ENCODE measurements around the gene PABPN1L. TPM values are rescaled to one million over a fixed set of nuclear protein-coding genes. Genes with fewer than 3 reads are reported as not detected.

PABPN1L gene
- total and polyA plus RNA-seq, 2 experiments from 2014 or later: not detected

DNA sequence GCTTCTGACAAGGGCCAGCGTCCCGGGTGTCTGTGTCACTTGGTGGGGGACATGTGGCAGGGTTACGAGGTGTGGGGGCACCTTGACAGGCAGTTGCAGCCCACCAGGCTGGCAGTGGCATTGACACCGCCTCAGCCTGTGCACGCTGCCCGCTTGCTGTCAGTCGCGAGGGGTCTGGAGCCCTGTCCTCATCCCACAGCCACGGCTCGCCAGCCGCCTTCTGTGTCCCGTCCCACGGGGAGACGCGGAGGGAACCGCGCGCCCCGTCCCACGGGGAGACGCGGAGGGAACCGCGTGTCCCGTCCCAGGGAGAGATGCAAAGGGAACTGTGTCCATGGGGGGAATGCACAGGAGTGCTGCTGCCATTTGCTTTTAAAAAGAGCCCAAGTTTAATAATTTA is 3.5 kb downstream of the PABPN1L start:
- H3K9me2 ChIP-seq (ENCODE audit: insufficient read depth): no peaks in the 10 kb centered on the region
- peaks cover under 1% of the 10 kb centered on the region; the same call in 1 of the 2 replicates for H4K20me1 ChIP-seq (replicated peaks; ENCODE audit: insufficient read depth)
- TF ChIP-seq JUNB (IDR thresholded peaks at IDR 0.05; ENCODE audit: unreplicated experiment) (no peak), EZH2 (IDR thresholded peaks at IDR 0.05; ENCODE audit: low read depth, unreplicated experiment) (no peak), NANOG (IDR thresholded peaks at IDR 0.05; ENCODE audit: borderline replicate concordance) (no peak), CREB1 (CRISPR knock-in tag; IDR thresholded peaks at IDR 0.05; ENCODE audit: low read depth) (no peak), STAT1 (IDR thresholded peaks at IDR 0.05; ENCODE audit: unreplicated experiment) (no peak), EZH2phosphoT487 (IDR thresholded peaks at IDR 0.05; ENCODE audit: unreplicated experiment) (no peak), ZNF331 (CRISPR knock-in tag; IDR thresholded peaks at IDR 0.05; ENCODE audit: low read depth) (no peak), ZNF114 (CRISPR knock-in tag; IDR thresholded peaks at IDR 0.05) (no peak), POLR2AphosphoS5 (IDR thresholded peaks at IDR 0.05; ENCODE audit: low read depth) (no peak)
- TF ChIP-seq, protein P1, sequence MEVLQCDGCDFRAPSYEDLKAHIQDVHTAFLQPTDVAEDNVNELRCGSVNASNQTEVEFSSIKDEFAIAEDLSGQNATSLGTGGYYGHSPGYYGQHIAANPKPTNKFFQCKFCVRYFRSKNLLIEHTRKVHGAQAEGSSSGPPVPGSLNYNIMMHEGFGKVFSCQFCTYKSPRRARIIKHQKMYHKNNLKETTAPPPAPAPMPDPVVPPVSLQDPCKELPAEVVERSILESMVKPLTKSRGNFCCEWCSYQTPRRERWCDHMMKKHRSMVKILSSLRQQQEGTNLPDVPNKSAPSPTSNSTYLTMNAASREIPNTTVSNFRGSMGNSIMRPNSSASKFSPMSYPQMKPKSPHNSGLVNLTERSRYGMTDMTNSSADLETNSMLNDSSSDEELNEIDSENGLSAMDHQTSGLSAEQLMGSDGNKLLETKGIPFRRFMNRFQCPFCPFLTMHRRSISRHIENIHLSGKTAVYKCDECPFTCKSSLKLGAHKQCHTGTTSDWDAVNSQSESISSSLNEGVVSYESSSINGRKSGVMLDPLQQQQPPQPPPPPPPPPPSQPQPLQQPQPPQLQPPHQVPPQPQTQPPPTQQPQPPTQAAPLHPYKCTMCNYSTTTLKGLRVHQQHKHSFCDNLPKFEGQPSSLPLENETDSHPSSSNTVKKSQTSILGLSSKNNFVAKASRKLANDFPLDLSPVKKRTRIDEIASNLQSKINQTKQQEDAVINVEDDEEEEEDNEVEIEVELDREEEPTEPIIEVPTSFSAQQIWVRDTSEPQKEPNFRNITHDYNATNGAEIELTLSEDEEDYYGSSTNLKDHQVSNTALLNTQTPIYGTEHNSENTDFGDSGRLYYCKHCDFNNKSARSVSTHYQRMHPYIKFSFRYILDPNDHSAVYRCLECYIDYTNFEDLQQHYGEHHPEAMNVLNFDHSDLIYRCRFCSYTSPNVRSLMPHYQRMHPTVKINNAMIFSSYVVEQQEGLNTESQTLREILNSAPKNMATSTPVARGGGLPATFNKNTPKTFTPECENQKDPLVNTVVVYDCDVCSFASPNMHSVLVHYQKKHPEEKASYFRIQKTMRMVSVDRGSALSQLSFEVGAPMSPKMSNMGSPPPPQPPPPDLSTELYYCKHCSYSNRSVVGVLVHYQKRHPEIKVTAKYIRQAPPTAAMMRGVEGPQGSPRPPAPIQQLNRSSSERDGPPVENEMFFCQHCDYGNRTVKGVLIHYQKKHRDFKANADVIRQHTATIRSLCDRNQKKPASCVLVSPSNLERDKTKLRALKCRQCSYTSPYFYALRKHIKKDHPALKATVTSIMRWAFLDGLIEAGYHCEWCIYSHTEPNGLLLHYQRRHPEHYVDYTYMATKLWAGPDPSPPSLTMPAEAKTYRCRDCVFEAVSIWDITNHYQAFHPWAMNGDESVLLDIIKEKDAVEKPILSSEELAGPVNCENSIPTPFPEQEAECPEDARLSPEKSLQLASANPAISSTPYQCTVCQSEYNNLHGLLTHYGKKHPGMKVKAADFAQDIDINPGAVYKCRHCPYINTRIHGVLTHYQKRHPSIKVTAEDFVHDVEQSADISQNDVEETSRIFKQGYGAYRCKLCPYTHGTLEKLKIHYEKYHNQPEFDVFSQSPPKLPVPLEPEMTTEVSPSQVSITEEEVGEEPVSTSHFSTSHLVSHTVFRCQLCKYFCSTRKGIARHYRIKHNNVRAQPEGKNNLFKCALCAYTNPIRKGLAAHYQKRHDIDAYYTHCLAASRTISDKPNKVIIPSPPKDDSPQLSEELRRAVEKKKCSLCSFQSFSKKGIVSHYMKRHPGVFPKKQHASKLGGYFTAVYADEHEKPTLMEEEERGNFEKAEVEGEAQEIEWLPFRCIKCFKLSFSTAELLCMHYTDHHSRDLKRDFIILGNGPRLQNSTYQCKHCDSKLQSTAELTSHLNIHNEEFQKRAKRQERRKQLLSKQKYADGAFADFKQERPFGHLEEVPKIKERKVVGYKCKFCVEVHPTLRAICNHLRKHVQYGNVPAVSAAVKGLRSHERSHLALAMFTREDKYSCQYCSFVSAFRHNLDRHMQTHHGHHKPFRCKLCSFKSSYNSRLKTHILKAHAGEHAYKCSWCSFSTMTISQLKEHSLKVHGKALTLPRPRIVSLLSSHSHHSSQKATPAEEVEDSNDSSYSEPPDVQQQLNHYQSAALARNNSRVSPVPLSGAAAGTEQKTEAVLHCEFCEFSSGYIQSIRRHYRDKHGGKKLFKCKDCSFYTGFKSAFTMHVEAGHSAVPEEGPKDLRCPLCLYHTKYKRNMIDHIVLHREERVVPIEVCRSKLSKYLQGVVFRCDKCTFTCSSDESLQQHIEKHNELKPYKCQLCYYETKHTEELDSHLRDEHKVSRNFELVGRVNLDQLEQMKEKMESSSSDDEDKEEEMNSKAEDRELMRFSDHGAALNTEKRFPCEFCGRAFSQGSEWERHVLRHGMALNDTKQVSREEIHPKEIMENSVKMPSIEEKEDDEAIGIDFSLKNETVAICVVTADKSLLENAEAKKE (CRISPR knock-in tag; IDR thresholded peaks at IDR 0.05): no peak
- TF ChIP-seq, protein P2, sequence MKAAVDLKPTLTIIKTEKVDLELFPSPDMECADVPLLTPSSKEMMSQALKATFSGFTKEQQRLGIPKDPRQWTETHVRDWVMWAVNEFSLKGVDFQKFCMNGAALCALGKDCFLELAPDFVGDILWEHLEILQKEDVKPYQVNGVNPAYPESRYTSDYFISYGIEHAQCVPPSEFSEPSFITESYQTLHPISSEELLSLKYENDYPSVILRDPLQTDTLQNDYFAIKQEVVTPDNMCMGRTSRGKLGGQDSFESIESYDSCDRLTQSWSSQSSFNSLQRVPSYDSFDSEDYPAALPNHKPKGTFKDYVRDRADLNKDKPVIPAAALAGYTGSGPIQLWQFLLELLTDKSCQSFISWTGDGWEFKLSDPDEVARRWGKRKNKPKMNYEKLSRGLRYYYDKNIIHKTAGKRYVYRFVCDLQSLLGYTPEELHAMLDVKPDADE (IDR thresholded peaks at IDR 0.05): no peak
- TF ChIP-seq, protein P3, sequence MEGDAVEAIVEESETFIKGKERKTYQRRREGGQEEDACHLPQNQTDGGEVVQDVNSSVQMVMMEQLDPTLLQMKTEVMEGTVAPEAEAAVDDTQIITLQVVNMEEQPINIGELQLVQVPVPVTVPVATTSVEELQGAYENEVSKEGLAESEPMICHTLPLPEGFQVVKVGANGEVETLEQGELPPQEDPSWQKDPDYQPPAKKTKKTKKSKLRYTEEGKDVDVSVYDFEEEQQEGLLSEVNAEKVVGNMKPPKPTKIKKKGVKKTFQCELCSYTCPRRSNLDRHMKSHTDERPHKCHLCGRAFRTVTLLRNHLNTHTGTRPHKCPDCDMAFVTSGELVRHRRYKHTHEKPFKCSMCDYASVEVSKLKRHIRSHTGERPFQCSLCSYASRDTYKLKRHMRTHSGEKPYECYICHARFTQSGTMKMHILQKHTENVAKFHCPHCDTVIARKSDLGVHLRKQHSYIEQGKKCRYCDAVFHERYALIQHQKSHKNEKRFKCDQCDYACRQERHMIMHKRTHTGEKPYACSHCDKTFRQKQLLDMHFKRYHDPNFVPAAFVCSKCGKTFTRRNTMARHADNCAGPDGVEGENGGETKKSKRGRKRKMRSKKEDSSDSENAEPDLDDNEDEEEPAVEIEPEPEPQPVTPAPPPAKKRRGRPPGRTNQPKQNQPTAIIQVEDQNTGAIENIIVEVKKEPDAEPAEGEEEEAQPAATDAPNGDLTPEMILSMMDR (conservative IDR thresholded peaks at IDR 0.05; ENCODE audit: low read depth in 2 of 2): no peak
- TF ChIP-seq, protein P4, sequence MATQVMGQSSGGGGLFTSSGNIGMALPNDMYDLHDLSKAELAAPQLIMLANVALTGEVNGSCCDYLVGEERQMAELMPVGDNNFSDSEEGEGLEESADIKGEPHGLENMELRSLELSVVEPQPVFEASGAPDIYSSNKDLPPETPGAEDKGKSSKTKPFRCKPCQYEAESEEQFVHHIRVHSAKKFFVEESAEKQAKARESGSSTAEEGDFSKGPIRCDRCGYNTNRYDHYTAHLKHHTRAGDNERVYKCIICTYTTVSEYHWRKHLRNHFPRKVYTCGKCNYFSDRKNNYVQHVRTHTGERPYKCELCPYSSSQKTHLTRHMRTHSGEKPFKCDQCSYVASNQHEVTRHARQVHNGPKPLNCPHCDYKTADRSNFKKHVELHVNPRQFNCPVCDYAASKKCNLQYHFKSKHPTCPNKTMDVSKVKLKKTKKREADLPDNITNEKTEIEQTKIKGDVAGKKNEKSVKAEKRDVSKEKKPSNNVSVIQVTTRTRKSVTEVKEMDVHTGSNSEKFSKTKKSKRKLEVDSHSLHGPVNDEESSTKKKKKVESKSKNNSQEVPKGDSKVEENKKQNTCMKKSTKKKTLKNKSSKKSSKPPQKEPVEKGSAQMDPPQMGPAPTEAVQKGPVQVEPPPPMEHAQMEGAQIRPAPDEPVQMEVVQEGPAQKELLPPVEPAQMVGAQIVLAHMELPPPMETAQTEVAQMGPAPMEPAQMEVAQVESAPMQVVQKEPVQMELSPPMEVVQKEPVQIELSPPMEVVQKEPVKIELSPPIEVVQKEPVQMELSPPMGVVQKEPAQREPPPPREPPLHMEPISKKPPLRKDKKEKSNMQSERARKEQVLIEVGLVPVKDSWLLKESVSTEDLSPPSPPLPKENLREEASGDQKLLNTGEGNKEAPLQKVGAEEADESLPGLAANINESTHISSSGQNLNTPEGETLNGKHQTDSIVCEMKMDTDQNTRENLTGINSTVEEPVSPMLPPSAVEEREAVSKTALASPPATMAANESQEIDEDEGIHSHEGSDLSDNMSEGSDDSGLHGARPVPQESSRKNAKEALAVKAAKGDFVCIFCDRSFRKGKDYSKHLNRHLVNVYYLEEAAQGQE (IDR thresholded peaks at IDR 0.05; ENCODE audit: unreplicated experiment): no peak
- no peak for ATAC-seq
- no peaks in the 10 kb centered on the region for H3K27me3 ChIP-seq (ENCODE audit: insufficient read depth)
- H3K4me2 ChIP-seq: no peak overlapping the region
- H3K27me3 Mint-ChIP-seq (ENCODE audit: insufficient read depth, low read depth, poor library complexity): peaks cover 6% of the 10 kb centered on the region
- no peaks in the 10 kb centered on the region for H3K9me3 Mint-ChIP-seq
- H3F3A ChIP-seq (replicated peaks; ENCODE audit: low read depth): no peaks in the 10 kb centered on the region
- no peak overlapping the region for H3K4me3 ChIP-seq
- no peaks in the 10 kb centered on the region for H3K36me3 ChIP-seq (ENCODE audit: insufficient read depth)
- H3K4me1 Mint-ChIP-seq: peaks cover 7% of the 10 kb centered on the region
- H3K4me1 ChIP-seq (ENCODE audit: insufficient read depth): no peaks in the 10 kb centered on the region
- no peak for DNase-seq (ENCODE audit: low spot score)
- no peak overlapping the region for H3K27ac ChIP-seq (ENCODE audit: low read depth)
- H2AFZ ChIP-seq: no peak overlapping the region
- H3K36me3 Mint-ChIP-seq (ENCODE audit: low read depth): peaks cover 28% of the 10 kb centered on the region
- H3K4me3 Mint-ChIP-seq: no peak overlapping the region
- peaks cover 4% of the 10 kb centered on the region for H3K79me2 ChIP-seq (replicated peaks; ENCODE audit: insufficient read depth)
- H3K27ac Mint-ChIP-seq: no peak overlapping the region

Measured in GM23338 (cell line).